PC-3 (cell line): Measurements from ENCODE around the gene PPL. TPM values are rescaled to one million over a fixed set of nuclear protein-coding genes. Genes with fewer than 3 reads are reported as not detected.

ENCODE experiments used
- ATAC-seq: fragments of 200-7000 bp; cut with Tn5 transposase; 2 replicates; pipeline ENCODE4 v1.9.1; 2020; ENCODE audit warnings: mild to moderate bottlenecking, moderate library complexity
- BruUV-seq: library from RNA; stranded (reverse); fragments of 400-500 nt; replicated peaks from 2 replicates; lab custom pipeline; 2021; lab: Mats Ljungman, UMichigan
- CTCF ChIA-PET: fragments of 300-600 bp; sonication (Branson Sonifier 250); formaldehyde crosslinking; loops from one replicate; lab custom pipeline; 2022; ENCODE audit warnings: antibody characterized with exemption; lab: Charles Lee
- POLR2A ChIA-PET: fragments of 300-600 bp; sonication (Branson Sonifier 250); formaldehyde crosslinking; loops from one replicate; lab custom pipeline; 2022; ENCODE audit warnings: antibody characterized with exemption; ENCODE audit not compliant: unreplicated experiment; lab: Charles Lee
- DNase-seq: peaks from one replicate; pipeline ENCODE4 v3.0.0-alpha.2; 2015
- H2AFZ ChIP-seq: fragments of 300-600 bp; sonication (generic); 2 replicates; pipeline ENCODE4 v1.6.0; 2016; ENCODE audit warnings: antibody characterized with exemption, low read length
- H3F3A ChIP-seq: fragments of 300-600 bp; sonication (generic); one replicate; pipeline ENCODE4 v1.6.0; 2017; ENCODE audit warnings: antibody characterized with exemption, low read length, control low read depth, mild to moderate bottlenecking; ENCODE audit not compliant: unreplicated experiment
- H3K27ac ChIP-seq: fragments of 300-600 bp; sonication (generic); 2 replicates; pipeline ENCODE4 v1.5.1; 2016; ENCODE audit warnings: mild to moderate bottlenecking, low read length
- H3K27me3 ChIP-seq: fragments of 300-600 bp; sonication (generic); 2 replicates; pipeline ENCODE4 v1.6.1; 2016; ENCODE audit warnings: low read length, mixed read lengths
- H3K36me3 ChIP-seq: fragments of 300-600 bp; sonication (generic); 2 replicates; pipeline ENCODE4 v1.6.1; 2016; ENCODE audit warnings: low read depth, mixed run types, low read length, mixed read lengths
- H3K4me1 ChIP-seq: fragments of 300-600 bp; sonication (generic); 2 replicates; pipeline ENCODE4 v1.5.1; 2016; ENCODE audit warnings: low read length; ENCODE audit not compliant: insufficient read depth
- H3K4me2 ChIP-seq: fragments of 300-600 bp; sonication (generic); 2 replicates; pipeline ENCODE4 v1.6.0; 2016; ENCODE audit warnings: low read length
- H3K4me3 ChIP-seq: fragments of 300-600 bp; sonication (generic); 2 replicates; pipeline ENCODE4 v1.5.1; 2016; ENCODE audit warnings: mild to moderate bottlenecking, low read length, mixed read lengths
- H3K79me2 ChIP-seq: fragments of 300-600 bp; sonication (generic); 2 replicates; pipeline ENCODE4 v1.6.1; 2017; ENCODE audit warnings: low read length, mixed read lengths
- H3K9ac ChIP-seq: fragments of 300-600 bp; sonication (generic); 2 replicates; pipeline ENCODE4 v1.6.0; 2016; ENCODE audit warnings: mild to moderate bottlenecking, low read length
- H3K9me2 ChIP-seq: fragments of 300-600 bp; sonication (generic); replicated peaks from 2 replicates; pipeline ENCODE4 v1.6.1; 2016; ENCODE audit warnings: mixed run types, low read length, mixed read lengths
- H3K9me3 ChIP-seq: fragments of 300-600 bp; sonication (generic); 2 replicates; pipeline ENCODE4 v1.6.1; 2016; ENCODE audit warnings: low read length, mixed read lengths
- H4K20me1 ChIP-seq: fragments of 300-600 bp; sonication (generic); 2 replicates; pipeline ENCODE4 v1.6.1; 2016; ENCODE audit warnings: low read length, mixed read lengths
- CTCF ChIP-seq: fragments of 300-600 bp; sonication (generic); conservative IDR thresholded peaks from 2 replicates; pipeline ENCODE4 v1.5.1; 2017; ENCODE audit warnings: antibody characterized with exemption, low read depth, mild to moderate bottlenecking, low read length
- EZH2 ChIP-seq: fragments of 300-600 bp; sonication (generic); IDR thresholded peaks from one replicate; pipeline ENCODE4 v1.6.1; 2017; ENCODE audit warnings: antibody characterized with exemption, mild to moderate bottlenecking, low read length; ENCODE audit not compliant: unreplicated experiment
- EZH2phosphoT487 ChIP-seq: fragments of 300-600 bp; sonication (generic); IDR thresholded peaks from 2 replicates; pipeline ENCODE4 v1.6.1; 2018; ENCODE audit warnings: mild to moderate bottlenecking, antibody characterized with exemption, low read length, borderline replicate concordance
- intact Hi-C: fragments of 100-400 bp; cut with micrococcal nuclease; formaldehyde crosslinking; loops from 2 replicates; pipeline ENCODE4 v1.9.0; 2023
- total RNA-seq: library from RNA; depleted of rRNA; stranded (reverse); fragments of >200 nt; gene quantifications from 2 replicates; pipeline ENCODE4 v1.2.3, GENCODE V29; 2014

Gene PPL
- total RNA-seq, 1 experiment from 2014 or later, result 18.8 TPM

GRCh38 chr16:4846503-4846900 lies 90.4 kb downstream of the PPL start:
- Histone ChIP-seq H3K9me2 (no peaks in the 10 kb centered on the region), H3K36me3 (peaks cover 18% of the 10 kb centered on the region; the same call in 1 of the 2 replicates), H3K27me3 (no peaks in the 10 kb centered on the region), H3K4me1 (peaks cover 15% of the 10 kb centered on the region), H3K79me2 (peaks cover 71% of the 10 kb centered on the region), H3F3A (no peaks in the 10 kb centered on the region), H2AFZ (peak overlapping the region; percentile 67; the same call in 1 of the 2 replicates), H3K27ac (peak overlapping the region; percentile 55), H4K20me1 (peaks cover 33% of the 10 kb centered on the region), H3K9me3 (no peaks in the 10 kb centered on the region), H3K4me3 (peak overlapping the region; percentile 97), H3K9ac (peak overlapping the region; percentile 94), H3K4me2 (peak overlapping the region; percentile 93)
- intact Hi-C loops, result loop anchor here (2.0 kb wide), 1 partner anchor 96 kb away; no protein-coding TSS in a partner anchor
- no peak for TF ChIP-seq CTCF
- no peak for TF ChIP-seq EZH2
- no peak for TF ChIP-seq EZH2phosphoT487
- ChIA-PET POLR2A (no interaction called here), CTCF (no interaction called here)
- BruUV-seq, result no TSS peak
- ATAC-seq (peak; percentile 34), DNase-seq (peak; percentile 18)

GRCh38 chr16:4840984-4841383 lies 96.0 kb downstream of the PPL start:
- peaks cover 29% of the 10 kb centered on the region; the same call in 1 of the 2 replicates for H3K36me3 ChIP-seq
- ATAC-seq (no peak), DNase-seq (no peak)
- H3F3A ChIP-seq, result no peaks in the 10 kb centered on the region
- H4K20me1 ChIP-seq, result peaks cover 14% of the 10 kb centered on the region; the same call in 1 of the 2 replicates
- H3K4me1 ChIP-seq, result peaks cover 6% of the 10 kb centered on the region; the same call in 1 of the 2 replicates
- no peaks in the 10 kb centered on the region for H3K9me2 ChIP-seq
- H3K27me3 ChIP-seq, result no peaks in the 10 kb centered on the region
- CTCF ChIA-PET, result no interaction called here
- H3K27ac ChIP-seq, result no peak overlapping the region
- peaks cover 20% of the 10 kb centered on the region for H3K79me2 ChIP-seq
- no peaks in the 10 kb centered on the region for H3K9me3 ChIP-seq
- POLR2A ChIA-PET, result no interaction called here
- H3K4me2 ChIP-seq, result no peak overlapping the region
- no peak overlapping the region for H3K4me3 ChIP-seq
- H3K9ac ChIP-seq, result no peak overlapping the region
- BruUV-seq, result no TSS peak
- TF ChIP-seq EZH2phosphoT487 (no peak), EZH2 (no peak), CTCF (no peak)
- intact Hi-C loops, result no loop called here
- no peak overlapping the region for H2AFZ ChIP-seq

DNA sequence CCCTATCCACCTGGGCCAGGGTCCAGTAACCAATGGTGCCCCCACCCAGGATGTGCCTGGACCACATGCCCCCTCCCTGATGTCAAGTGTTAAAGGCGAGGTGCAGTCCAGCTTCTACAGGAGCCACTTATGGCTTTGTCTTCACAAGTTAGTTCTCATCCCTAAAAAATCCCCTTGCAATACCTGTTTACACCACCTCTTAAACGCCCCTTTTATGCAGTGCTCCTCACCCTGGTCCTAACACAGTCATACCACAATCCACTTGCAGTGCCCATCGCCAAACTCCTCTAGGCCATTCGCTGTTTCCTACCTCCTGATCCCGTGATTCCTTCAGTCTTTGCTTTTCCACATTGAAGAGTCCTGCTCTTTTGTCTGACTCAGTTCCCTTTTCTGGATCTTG lies 97.0 kb downstream of the PPL start:
- Histone ChIP-seq H3K27me3 (no peaks in the 10 kb centered on the region), H3K4me2 (no peak overlapping the region), H3K4me3 (no peak overlapping the region), H4K20me1 (peaks cover 7% of the 10 kb centered on the region; the same call in 1 of the 2 replicates), H3F3A (no peaks in the 10 kb centered on the region), H2AFZ (no peak overlapping the region), H3K9me3 (no peaks in the 10 kb centered on the region), H3K27ac (no peak overlapping the region), H3K4me1 (no peaks in the 10 kb centered on the region), H3K79me2 (peaks cover 13% of the 10 kb centered on the region), H3K36me3 (peaks cover 29% of the 10 kb centered on the region; the same call in 1 of the 2 replicates), H3K9me2 (no peaks in the 10 kb centered on the region), H3K9ac (no peak overlapping the region)
- TF ChIP-seq EZH2, result no peak
- no peak for TF ChIP-seq CTCF
- no peak for TF ChIP-seq EZH2phosphoT487
- intact Hi-C loops, result no loop called here
- ChIA-PET CTCF (no interaction called here), POLR2A (no interaction called here)
- BruUV-seq, result no TSS peak
- no peak for DNase-seq
- no peak for ATAC-seq
